ENCODE results near the gene PRKCG.

DNA sequence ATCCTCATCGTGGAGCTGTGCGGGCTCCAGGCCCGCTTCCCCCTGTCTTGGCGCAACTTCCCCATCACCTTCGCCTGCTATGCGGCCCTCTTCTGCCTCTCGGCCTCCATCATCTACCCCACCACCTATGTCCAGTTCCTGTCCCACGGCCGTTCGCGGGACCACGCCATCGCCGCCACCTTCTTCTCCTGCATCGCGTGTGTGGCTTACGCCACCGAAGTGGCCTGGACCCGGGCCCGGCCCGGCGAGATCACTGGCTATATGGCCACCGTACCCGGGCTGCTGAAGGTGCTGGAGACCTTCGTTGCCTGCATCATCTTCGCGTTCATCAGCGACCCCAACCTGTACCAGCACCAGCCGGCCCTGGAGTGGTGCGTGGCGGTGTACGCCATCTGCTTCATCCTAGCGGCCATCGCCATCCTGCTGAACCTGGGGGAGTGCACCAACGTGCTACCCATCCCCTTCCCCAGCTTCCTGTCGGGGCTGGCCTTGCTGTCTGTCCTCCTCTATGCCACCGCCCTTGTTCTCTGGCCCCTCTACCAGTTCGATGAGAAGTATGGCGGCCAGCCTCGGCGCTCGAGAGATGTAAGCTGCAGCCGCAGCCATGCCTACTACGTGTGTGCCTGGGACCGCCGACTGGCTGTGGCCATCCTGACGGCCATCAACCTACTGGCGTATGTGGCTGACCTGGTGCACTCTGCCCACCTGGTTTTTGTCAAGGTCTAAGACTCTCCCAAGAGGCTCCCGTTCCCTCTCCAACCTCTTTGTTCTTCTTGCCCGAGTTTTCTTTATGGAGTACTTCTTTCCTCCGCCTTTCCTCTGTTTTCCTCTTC lies 8.0 kb upstream of the PRKCG start:
- TF ChIP-seq, protein P1, sequence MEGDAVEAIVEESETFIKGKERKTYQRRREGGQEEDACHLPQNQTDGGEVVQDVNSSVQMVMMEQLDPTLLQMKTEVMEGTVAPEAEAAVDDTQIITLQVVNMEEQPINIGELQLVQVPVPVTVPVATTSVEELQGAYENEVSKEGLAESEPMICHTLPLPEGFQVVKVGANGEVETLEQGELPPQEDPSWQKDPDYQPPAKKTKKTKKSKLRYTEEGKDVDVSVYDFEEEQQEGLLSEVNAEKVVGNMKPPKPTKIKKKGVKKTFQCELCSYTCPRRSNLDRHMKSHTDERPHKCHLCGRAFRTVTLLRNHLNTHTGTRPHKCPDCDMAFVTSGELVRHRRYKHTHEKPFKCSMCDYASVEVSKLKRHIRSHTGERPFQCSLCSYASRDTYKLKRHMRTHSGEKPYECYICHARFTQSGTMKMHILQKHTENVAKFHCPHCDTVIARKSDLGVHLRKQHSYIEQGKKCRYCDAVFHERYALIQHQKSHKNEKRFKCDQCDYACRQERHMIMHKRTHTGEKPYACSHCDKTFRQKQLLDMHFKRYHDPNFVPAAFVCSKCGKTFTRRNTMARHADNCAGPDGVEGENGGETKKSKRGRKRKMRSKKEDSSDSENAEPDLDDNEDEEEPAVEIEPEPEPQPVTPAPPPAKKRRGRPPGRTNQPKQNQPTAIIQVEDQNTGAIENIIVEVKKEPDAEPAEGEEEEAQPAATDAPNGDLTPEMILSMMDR (IDR thresholded peaks at IDR 0.05; ENCODE audit: low read length): no peak
- TF ChIP-seq EZH2 (IDR thresholded peaks at IDR 0.05; ENCODE audit: borderline replicate concordance, low read length): no peak
